HG03159 (cell line): ENCODE results near the gene NKAIN4.

Source experiments
- ATAC-seq: cut with Tn5 transposase; IDR thresholded peaks from one replicate; pipeline ENCODE4 v1.9.1; 2021; ENCODE audit warnings: mild to moderate bottlenecking, moderate library complexity; ENCODE audit not compliant: unreplicated experiment

The NKAIN4 gene

GRCh38 chr20:63254232-63254605 is at the start of gene NKAIN4:
NKAIN4 (minus strand) TSS chr20:63254463; CDS start chr20:63254450, 13 bp downstream.
- ATAC-seq, result no peak

GRCh38 chr20:63303095-63303666 is 48.9 kb upstream of the NKAIN4 start:
- no peak for ATAC-seq

- ATAC-seq, result no peak
Observed at GRCh38 chr20:63301671-63302070, 47.4 kb upstream of the NKAIN4 start.

- ATAC-seq, result no peak
Observed at GRCh38 chr20:63298731-63299312, 44.6 kb upstream of the NKAIN4 start.

GRCh38 chr20:63297796-63298572 is 43.7 kb upstream of the NKAIN4 start:
- ATAC-seq, result no peak

- no peak for ATAC-seq
Observed at GRCh38 chr20:63297371-63297781, 43.1 kb upstream of the NKAIN4 start.

- ATAC-seq, result no peak
Observed at GRCh38 chr20:63296531-63297299, 42.5 kb upstream of the NKAIN4 start.

- no peak for ATAC-seq
Observed at GRCh38 chr20:63295846-63296245, 41.6 kb upstream of the NKAIN4 start.

- no peak for ATAC-seq
Observed at GRCh38 chr20:63295422-63295821, 41.2 kb upstream of the NKAIN4 start.

- ATAC-seq, result no peak
Observed at GRCh38 chr20:63295018-63295417, 40.8 kb upstream of the NKAIN4 start.

- no peak for ATAC-seq
Observed at GRCh38 chr20:63294536-63294900, 40.3 kb upstream of the NKAIN4 start.

GRCh38 chr20:63293871-63294535 is 39.7 kb upstream of the NKAIN4 start:
- no peak for ATAC-seq

- ATAC-seq, result no peak
Observed at GRCh38 chr20:63293456-63293855, 39.2 kb upstream of the NKAIN4 start.

- no peak for ATAC-seq
Observed at GRCh38 chr20:63292904-63293303, 38.6 kb upstream of the NKAIN4 start, which contains the start of gene COL20A1. COL20A1 (plus strand) TSS chr20:63293186; CDS start chr20:63295108, 1,922 bp downstream.

- no peak for ATAC-seq
Observed at GRCh38 chr20:63292292-63292701, 38.0 kb upstream of the NKAIN4 start.

- no peak for ATAC-seq
Observed at GRCh38 chr20:63291811-63292210, 37.5 kb upstream of the NKAIN4 start.

GRCh38 chr20:63290677-63291472 is 36.6 kb upstream of the NKAIN4 start:
- ATAC-seq, result no peak

GRCh38 chr20:63290136-63290676 is 35.9 kb upstream of the NKAIN4 start:
- ATAC-seq, result no peak

GRCh38 chr20:63289311-63290135 is 35.3 kb upstream of the NKAIN4 start:
- no peak for ATAC-seq
